Tibial nerve (tissue), 4 donors: ENCODE data around the gene ZNF747. TPM values are rescaled to one million over a fixed set of nuclear protein-coding genes. Genes with fewer than 3 reads are reported as not detected.
"Not testable (repeated sequence)": the region's sequence is repeated elsewhere in the genome, so short reads cannot be mapped to it uniquely, and the experiment has no call there.

ENCODE experiments used
- DNase-seq, 2 donors: peaks; one replicate each; pipeline ENCODE4 v3.0.0-alpha.2; 2019; ENCODE audit warnings: low spot score in 2 of 2
- H3K27ac ChIP-seq, 4 donors: fragments of 200-600 bp; sonication (generic) in 3 of 4; one replicate each; pipeline ENCODE4 v1.5.1; 2017 to 2019; ENCODE audit warnings: mild to moderate bottlenecking in 1 of 4
- H3K27me3 ChIP-seq, 2 donors: fragments of 200-600 bp; sonication (generic) in 1 of 2; one replicate each; pipeline versions ENCODE4 v1.5.1 to v1.6.0; 2017 to 2019
- H3K36me3 ChIP-seq, 3 donors: fragments of 200-600 bp; sonication (generic); one replicate each; pipeline ENCODE4 v1.5.1; 2018 to 2019
- H3K4me1 ChIP-seq, 4 donors: fragments of 200-600 bp; sonication (generic) in 3 of 4; one replicate each; pipeline ENCODE4 v1.5.1; 2017 to 2019
- H3K4me3 ChIP-seq, 4 donors: fragments of 200-600 bp; sonication (generic) in 3 of 4; one replicate each; pipeline ENCODE4 v1.5.1; 2017 to 2019; ENCODE audit warnings: mild to moderate bottlenecking in 1 of 4, moderate library complexity in 1 of 4
- H3K9me3 ChIP-seq, 4 donors: fragments of 200-600 bp; sonication (generic) in 3 of 4; one replicate each; pipeline ENCODE4 v1.5.1; 2017 to 2019
- EP300 ChIP-seq, 2 donors: sonication (generic); formaldehyde crosslinking; IDR thresholded peaks; one replicate each; pipeline ENCODE4 v1.6.1; 2017; ENCODE audit warnings: antibody characterized with exemption in 2 of 2, mild to moderate bottlenecking in 1 of 2
- POLR2A ChIP-seq, 2 donors: fragments of 450-650 bp; IDR thresholded peaks; one replicate each; pipeline ENCODE4 v1.6.1; 2017; ENCODE audit warnings: antibody characterized with exemption in 2 of 2, mild to moderate bottlenecking in 2 of 2, moderate library complexity in 2 of 2
- WGBS, 2 donors: methylation state at CpG; one replicate each; pipeline ENCODE4 v1.1.5; 2018; 5-methylcytosine and 5-hydroxymethylcytosine counted together
- total RNA-seq, 4 donors: library from RNA; depleted of rRNA; stranded (reverse); fragments of >200 nt; gene quantifications; one replicate each; pipeline ENCODE4 v1.1.0, GENCODE V29; 2016
- TF ChIP-seq, protein P1 (sequence below), 5 experiments: fragments of 200-600 bp in 3 of 5; fragments of 450-650 bp in 2 of 5; sonication (generic) in 3 of 5; IDR thresholded peaks; one replicate each; pipeline ENCODE4 v1.5.1; 2016 to 2019; ENCODE audit warnings: antibody characterized with exemption in 5 of 5, mild to moderate bottlenecking in 3 of 5, moderate library complexity in 2 of 5

ZNF747 gene
- total RNA-seq, 4 donors from 2014 or later, result 17.4 to 22.2 (median 19.6) TPM

DNA sequence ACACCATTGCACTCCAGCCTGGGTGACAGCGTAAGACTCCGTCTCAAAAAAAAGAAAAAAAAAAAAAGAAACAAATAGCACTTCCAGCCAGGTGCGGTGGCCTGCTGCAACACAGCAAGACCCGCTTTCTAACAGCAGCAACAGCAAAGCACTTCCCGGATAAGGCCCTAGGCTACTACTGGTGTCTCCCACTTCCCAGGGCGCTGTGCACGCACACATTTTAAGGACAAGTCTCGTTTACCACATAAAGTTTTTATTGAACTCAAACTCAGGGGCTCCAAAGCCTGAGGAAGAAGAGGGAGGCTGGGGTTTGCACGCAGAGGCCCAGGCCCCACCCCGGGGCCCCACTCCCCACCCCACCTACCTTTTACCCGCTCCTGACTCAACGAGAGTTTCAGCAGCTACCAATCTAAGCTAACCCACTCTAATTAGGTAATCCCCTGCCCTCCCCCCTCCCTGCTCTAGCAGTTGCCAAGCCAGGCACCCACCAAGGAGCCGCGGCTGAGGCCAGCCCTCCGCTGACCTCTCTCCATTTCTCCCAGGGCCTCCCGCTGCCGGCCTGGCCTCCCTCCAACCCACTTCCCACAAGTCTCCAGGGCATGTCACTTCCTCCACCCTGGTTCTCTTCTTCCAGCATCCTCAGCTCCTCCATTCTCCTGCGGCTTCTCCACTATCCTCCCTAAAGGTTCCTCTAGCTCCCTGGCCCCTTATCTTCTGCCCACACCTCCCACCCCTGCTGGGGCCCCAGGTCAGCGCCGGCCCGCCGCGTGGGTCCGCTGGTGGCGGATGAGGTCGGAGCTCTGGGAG, 10.7 kb downstream of the ZNF747 start:
- TF ChIP-seq, protein P1, sequence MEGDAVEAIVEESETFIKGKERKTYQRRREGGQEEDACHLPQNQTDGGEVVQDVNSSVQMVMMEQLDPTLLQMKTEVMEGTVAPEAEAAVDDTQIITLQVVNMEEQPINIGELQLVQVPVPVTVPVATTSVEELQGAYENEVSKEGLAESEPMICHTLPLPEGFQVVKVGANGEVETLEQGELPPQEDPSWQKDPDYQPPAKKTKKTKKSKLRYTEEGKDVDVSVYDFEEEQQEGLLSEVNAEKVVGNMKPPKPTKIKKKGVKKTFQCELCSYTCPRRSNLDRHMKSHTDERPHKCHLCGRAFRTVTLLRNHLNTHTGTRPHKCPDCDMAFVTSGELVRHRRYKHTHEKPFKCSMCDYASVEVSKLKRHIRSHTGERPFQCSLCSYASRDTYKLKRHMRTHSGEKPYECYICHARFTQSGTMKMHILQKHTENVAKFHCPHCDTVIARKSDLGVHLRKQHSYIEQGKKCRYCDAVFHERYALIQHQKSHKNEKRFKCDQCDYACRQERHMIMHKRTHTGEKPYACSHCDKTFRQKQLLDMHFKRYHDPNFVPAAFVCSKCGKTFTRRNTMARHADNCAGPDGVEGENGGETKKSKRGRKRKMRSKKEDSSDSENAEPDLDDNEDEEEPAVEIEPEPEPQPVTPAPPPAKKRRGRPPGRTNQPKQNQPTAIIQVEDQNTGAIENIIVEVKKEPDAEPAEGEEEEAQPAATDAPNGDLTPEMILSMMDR (IDR thresholded peaks at IDR 0.05), result no peak
- no peak for TF ChIP-seq EP300 (IDR thresholded peaks at IDR 0.05)
- no peak for TF ChIP-seq POLR2A (IDR thresholded peaks at IDR 0.05)
- Histone ChIP-seq H3K9me3 (no peaks in the 10 kb centered on the region), H3K36me3 (peaks cover 0 to 14% (median 0%) of the 10 kb centered on the region in 3 donors), H3K4me3 (no peak overlapping the region), H3K4me1 (peaks cover 0 to 34% (median 11%) of the 10 kb centered on the region in 4 donors), H3K27ac (no peak overlapping the region), H3K27me3 (no peaks in the 10 kb centered on the region)
- 62 to 67% methylated on average over 26 of the region's 26 CpGs for WGBS, 2 donors
- DNase-seq, result no peak

DNA sequence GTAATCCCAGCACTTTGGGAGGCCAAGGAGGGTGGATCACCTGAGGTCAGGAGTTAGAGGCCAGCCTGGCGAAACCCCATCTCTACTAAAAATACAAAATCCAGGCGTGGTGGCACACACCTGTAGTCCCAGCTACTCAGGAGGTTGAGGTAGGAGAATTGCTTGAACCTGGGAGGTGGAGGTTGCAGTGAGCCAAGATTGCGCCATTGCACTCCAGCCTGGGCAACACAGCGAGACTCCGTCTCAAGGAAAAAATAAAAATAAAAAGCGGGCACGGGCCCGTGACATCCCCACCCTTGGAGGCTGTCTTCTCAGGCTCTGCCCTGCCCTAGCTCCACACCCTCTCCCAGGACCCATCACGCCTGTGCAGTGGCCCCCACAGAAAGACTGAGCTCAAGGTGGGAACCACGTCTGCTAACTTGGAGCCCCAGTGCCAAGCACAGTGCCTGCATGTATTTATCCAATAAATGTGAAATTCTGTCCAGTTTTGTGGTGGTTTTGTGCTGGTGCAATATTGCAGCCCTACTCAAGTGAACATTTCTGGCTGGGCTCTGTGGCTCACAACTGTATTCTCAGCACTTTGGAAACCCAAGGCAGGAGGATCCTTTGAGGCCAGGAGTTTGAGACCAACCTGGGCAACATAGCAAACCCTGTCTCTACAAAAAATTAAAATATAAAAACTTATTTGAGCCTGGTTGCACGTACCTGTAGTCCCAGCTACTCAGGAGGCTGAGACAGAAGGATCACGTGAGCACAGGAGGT, 11.8 kb downstream of the ZNF747 start:
- H3K36me3 ChIP-seq, result peaks cover 0 to 14% (median 0%) of the 10 kb centered on the region in 3 donors
- not testable (repeated sequence) for H3K27ac ChIP-seq, H3K4me3 ChIP-seq, H3K27me3 ChIP-seq, DNase-seq, H3K9me3 ChIP-seq
- 91 to 92% methylated on average over 12 of the region's 12 CpGs for WGBS, 2 donors
- peaks cover 0 to 25% (median 7%) of the 10 kb centered on the region in 4 donors for H3K4me1 ChIP-seq

DNA sequence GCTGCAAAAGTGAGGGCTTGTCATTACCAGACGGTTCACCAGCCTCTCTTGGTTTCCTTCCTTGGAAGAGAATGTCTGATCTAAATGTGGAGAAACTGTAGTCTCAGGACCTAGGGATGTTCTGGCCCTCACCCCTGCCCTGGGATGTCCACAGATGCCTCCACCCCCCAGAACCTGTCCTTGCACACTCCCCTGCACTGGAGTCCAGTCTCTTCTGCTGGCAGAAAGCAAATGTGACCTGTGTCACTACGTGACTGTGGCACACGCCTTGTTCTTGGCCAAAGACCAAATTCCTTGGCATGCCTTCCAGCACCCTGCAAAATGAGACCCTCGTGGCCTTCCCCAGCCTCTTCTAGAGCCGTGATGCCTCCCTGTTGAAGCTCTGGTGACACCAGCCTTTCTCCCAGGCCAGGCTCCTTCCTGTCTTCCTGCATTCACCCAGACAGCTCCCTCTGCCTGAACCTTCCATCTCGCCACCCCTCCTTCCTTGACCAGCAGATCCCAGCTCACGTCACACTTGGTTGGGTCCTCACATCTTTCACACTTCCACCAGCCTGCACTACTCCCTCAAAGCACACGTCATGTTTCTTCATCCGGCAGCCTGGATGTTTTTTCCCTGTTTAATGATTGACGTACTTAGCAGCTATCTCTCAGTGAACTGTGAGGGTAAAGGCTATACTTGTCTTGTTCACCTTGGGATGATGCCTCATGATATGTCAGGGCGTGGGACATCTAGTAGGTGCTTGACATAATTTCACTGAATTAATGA, 12.6 kb downstream of the ZNF747 start:
- Histone ChIP-seq H3K4me1 (peaks cover 0 to 20% (median 2%) of the 10 kb centered on the region in 4 donors), H3K27ac (no peak overlapping the region)

DNA sequence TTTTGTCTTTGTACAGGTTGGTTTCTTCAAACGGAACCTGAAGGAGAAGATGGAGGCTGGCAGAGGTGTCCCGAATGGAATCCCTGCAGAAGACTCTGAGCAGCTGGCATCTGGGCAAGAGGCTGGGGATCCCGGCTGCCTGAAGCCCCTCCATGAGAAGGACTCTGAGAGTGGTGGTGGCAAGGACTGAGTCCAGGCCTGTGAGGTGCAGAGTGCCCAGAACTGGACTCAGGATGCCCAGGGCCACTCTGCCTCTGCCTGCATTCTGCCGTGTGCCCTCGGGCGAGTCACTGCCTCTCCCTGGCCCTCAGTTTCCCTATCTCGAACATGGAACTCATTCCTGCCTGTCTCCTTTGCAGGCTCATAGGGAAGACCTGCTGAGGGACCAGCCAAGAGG, 13.2 kb downstream of the ZNF747 start:
- H3K4me1 ChIP-seq, result peaks cover 0 to 20% (median 2%) of the 10 kb centered on the region in 4 donors
- H3K27ac ChIP-seq, result no peak overlapping the region
- 92 to 93% methylated on average over 7 of the region's 7 CpGs for WGBS, 2 donors
- no peak for DNase-seq
- no peaks in the 10 kb centered on the region for H3K27me3 ChIP-seq
- no peak for TF ChIP-seq EP300 (IDR thresholded peaks at IDR 0.05)
- TF ChIP-seq POLR2A (IDR thresholded peaks at IDR 0.05), result no peak
- no peaks in the 10 kb centered on the region for H3K9me3 ChIP-seq
- no peak overlapping the region for H3K4me3 ChIP-seq
- H3K36me3 ChIP-seq, result peaks cover 0 to 14% (median 0%) of the 10 kb centered on the region in 3 donors

More for the DNA sequence above, 12.6 kb downstream of the ZNF747 start:
- Histone ChIP-seq H3K36me3 (peaks cover 0 to 14% (median 0%) of the 10 kb centered on the region in 3 donors), H3K4me3 (no peak overlapping the region), H3K27me3 (no peaks in the 10 kb centered on the region), H3K9me3 (no peaks in the 10 kb centered on the region)
- no peak for DNase-seq
- TF ChIP-seq EP300 (IDR thresholded peaks at IDR 0.05) (no peak), POLR2A (IDR thresholded peaks at IDR 0.05) (no peak)
- TF ChIP-seq, protein P1 (IDR thresholded peaks at IDR 0.05), result no peak
- 56 to 58% methylated on average over 11 of the region's 11 CpGs for WGBS, 2 donors

DNA sequence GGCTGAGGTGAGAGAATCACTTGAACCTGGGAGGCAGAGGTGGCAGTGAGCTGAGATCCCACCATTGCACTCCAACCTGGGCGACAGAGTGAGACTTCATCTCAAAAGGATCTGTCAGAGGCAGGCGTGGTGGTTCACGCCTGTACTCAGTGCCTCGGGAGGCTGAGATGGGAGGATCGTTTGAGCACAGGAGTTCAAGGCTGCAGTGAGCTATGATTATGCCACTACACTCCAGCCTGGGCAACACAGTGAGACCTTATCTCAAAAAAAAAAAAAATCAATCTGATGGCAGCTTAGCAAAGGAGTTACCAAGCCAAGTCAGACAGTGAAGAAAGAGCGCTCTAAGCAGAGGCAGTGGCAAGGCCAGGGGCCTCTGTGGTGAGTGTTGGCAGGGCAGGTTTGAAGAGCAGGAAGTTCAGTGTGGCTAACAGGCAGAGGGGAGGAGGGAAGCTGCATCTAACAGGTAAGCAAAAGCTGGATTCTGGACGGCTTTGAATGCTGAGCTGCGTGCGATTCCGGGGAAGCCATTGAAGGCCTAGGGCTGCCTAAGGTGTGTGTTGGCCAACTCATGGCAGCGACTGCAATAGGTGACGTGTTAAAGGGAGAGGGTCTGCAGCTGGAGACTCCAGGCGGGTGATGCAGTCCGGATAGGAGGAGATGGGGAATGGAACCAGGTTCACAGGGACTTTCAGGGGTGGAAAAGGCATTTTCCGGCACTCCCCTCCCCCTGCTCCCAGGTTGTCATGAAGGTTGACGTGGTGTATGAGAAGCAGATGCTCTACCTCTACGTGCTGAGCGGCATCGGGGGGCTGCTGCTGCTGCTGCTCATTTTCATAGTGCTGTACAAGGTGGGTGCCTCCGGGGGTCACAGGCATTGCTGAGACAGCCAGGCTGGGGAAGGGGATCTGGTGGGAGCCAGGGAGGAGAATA, 15.3 kb downstream of the ZNF747 start:
- H3K4me1 ChIP-seq, result peaks cover 0 to 6% (median 0%) of the 10 kb centered on the region in 4 donors
- TF ChIP-seq POLR2A (IDR thresholded peaks at IDR 0.05), result no peak
- TF ChIP-seq, protein P1 (IDR thresholded peaks at IDR 0.05), result no peak
- no peak for TF ChIP-seq EP300 (IDR thresholded peaks at IDR 0.05)
- H3K27me3 ChIP-seq, result no peaks in the 10 kb centered on the region
- no peaks in the 10 kb centered on the region for H3K9me3 ChIP-seq
- H3K36me3 ChIP-seq, result peaks cover 0 to 4% (median 0%) of the 10 kb centered on the region in 3 donors
- 84 to 90% methylated on average over 20 of the region's 20 CpGs for WGBS, 2 donors
- H3K27ac ChIP-seq, result no peak overlapping the region
- no peak for DNase-seq
- H3K4me3 ChIP-seq, result no peak overlapping the region
